Sigmoid colon (tissue), 7 donors: ENCODE results near the gene ZBTB7C. TPM values are rescaled to one million over a fixed set of nuclear protein-coding genes. Genes with fewer than 3 reads are reported as not detected.

Experiments
- DNase-seq: peaks from one replicate; pipeline ENCODE4 v3.0.0-alpha.2; 2019
- H3K27ac ChIP-seq, 4 donors: fragments of 200-600 bp; sonication (generic); one replicate each; pipeline ENCODE4 v1.5.1; 2016 to 2019; ENCODE audit warnings: mild to moderate bottlenecking in 1 of 4
- H3K27me3 ChIP-seq, 3 donors: fragments of 200-600 bp; sonication (generic); one replicate each; pipeline ENCODE4 v1.5.1; 2019; ENCODE audit warnings: mild to moderate bottlenecking in 1 of 3
- H3K36me3 ChIP-seq, 4 donors: fragments of 200-600 bp; sonication (generic); one replicate each; pipeline ENCODE4 v1.5.1; 2016 to 2019
- H3K4me1 ChIP-seq, 4 donors: fragments of 200-600 bp; sonication (generic); one replicate each; pipeline ENCODE4 v1.5.1; 2017 to 2019
- H3K4me3 ChIP-seq, 4 donors: fragments of 200-600 bp; sonication (generic); one replicate each; pipeline ENCODE4 v1.5.1; 2017 to 2019; ENCODE audit warnings: mild to moderate bottlenecking in 2 of 4, moderate library complexity in 1 of 4
- H3K9me3 ChIP-seq, 4 donors: fragments of 200-600 bp in 3 of 4; sonication (generic) in 3 of 4; one replicate each; pipeline versions ENCODE4 v1.5.1 to v1.6.1; 2013 to 2019
- CTCF ChIP-seq, 4 experiments: fragments of 450-650 bp in 3 of 4; fragments of 200-600 bp in 1 of 4; IDR thresholded peaks; one replicate each; pipeline ENCODE4 v1.5.1; 2016 to 2019; ENCODE audit warnings: antibody characterized with exemption in 4 of 4, mild to moderate bottlenecking in 3 of 4, moderate library complexity in 2 of 4
- EP300 ChIP-seq, 4 donors: sonication (generic); formaldehyde crosslinking; IDR thresholded peaks; one replicate each; pipeline ENCODE4 v1.6.1; 2017; ENCODE audit warnings: antibody characterized with exemption in 4 of 4
- POLR2A ChIP-seq, 2 donors: fragments of 450-650 bp; IDR thresholded peaks; one replicate each; pipeline ENCODE4 v1.6.1; 2016; ENCODE audit warnings: antibody characterized with exemption in 2 of 2, mild to moderate bottlenecking in 2 of 2, moderate library complexity in 2 of 2
- POLR2AphosphoS5 ChIP-seq, 4 donors: sonication (generic); formaldehyde crosslinking; IDR thresholded peaks; one replicate each; pipeline ENCODE4 v1.6.1; 2017; ENCODE audit warnings: antibody characterized with exemption in 4 of 4
- WGBS, 2 donors: extraction: QIAGEN DNeasy Blood & Tissue Kit; methylation state at CpG; one replicate each; pipeline ENCODE4 v1.1.7; 2013; 5-methylcytosine and 5-hydroxymethylcytosine counted together
- intact Hi-C: fragments of 100-400 bp; cut with DNase I; formaldehyde crosslinking; loops from one replicate; pipeline ENCODE4 v1.15.1; 2023
- polyA plus RNA-seq, 3 donors: library from polyadenylated mRNA; stranded (reverse); fragments of 200-250 nt; gene quantifications; one replicate each; pipeline ENCODE4 v1.2.3, GENCODE V29; 2013
- total RNA-seq, 4 donors: library from RNA; depleted of rRNA; stranded (reverse); fragments of >200 nt; gene quantifications; one replicate each; pipeline ENCODE4 v1.1.0, GENCODE V29; 2016
- donor health status: healthy with polysubstance abuse.
- donor health status: Bipolar disorder and iron deficiency.
- donor health status: healthy.

Gene ZBTB7C
- total and polyA plus RNA-seq, 7 donors: 0.41 to 18.6 (median 1.7) TPM

- DNase-seq: no peak
Measured at GRCh38 chr18:48274301-48274700, 134.9 kb downstream of the ZBTB7C start.

GRCh38 chr18:48270929-48271328, 138.3 kb downstream of the ZBTB7C start:
- TF ChIP-seq POLR2AphosphoS5 (IDR thresholded peaks at IDR 0.05) (no peak), CTCF (IDR thresholded peaks at IDR 0.05) (no peak), POLR2A (IDR thresholded peaks at IDR 0.05) (no peak), EP300 (IDR thresholded peaks at IDR 0.05) (no peak)
- no peak overlapping the region for H3K4me3 ChIP-seq
- H3K27ac ChIP-seq: no peak overlapping the region
- WGBS, 2 donors: 17 to 64% methylated on average over 1 of the region's 1 CpG
- DNase-seq: no peak
- H3K36me3 ChIP-seq: no peaks in the 10 kb centered on the region
- H3K4me1 ChIP-seq: no peaks in the 10 kb centered on the region
- no peaks in the 10 kb centered on the region for H3K27me3 ChIP-seq
- intact Hi-C loops: no loop called here
- no peaks in the 10 kb centered on the region for H3K9me3 ChIP-seq

More at GRCh38 chr18:48274301-48274700, 134.9 kb downstream of the ZBTB7C start:
- Histone ChIP-seq H3K36me3 (no peaks in the 10 kb centered on the region), H3K27me3 (no peaks in the 10 kb centered on the region), H3K27ac (no peak overlapping the region), H3K9me3 (no peaks in the 10 kb centered on the region), H3K4me1 (no peaks in the 10 kb centered on the region), H3K4me3 (no peak overlapping the region)
- intact Hi-C loops: no loop called here
- no peak for TF ChIP-seq CTCF (IDR thresholded peaks at IDR 0.05)
- TF ChIP-seq POLR2A (IDR thresholded peaks at IDR 0.05): no peak
- TF ChIP-seq EP300 (IDR thresholded peaks at IDR 0.05): no peak
- TF ChIP-seq POLR2AphosphoS5 (IDR thresholded peaks at IDR 0.05): no peak
- 52 to 65% methylated on average over 1 of the region's 1 CpG for WGBS, 2 donors

- no peak overlapping the region for H3K27ac ChIP-seq
- H3K4me1 ChIP-seq: no peaks in the 10 kb centered on the region
- H3K36me3 ChIP-seq: no peaks in the 10 kb centered on the region
- intact Hi-C loops: no loop called here
- H3K9me3 ChIP-seq: no peaks in the 10 kb centered on the region
- H3K27me3 ChIP-seq: no peaks in the 10 kb centered on the region
- TF ChIP-seq CTCF (IDR thresholded peaks at IDR 0.05) (no peak), POLR2A (IDR thresholded peaks at IDR 0.05) (no peak), EP300 (IDR thresholded peaks at IDR 0.05) (no peak), POLR2AphosphoS5 (IDR thresholded peaks at IDR 0.05) (no peak)
- DNase-seq: no peak
- no peak overlapping the region for H3K4me3 ChIP-seq
- 86 to 91% methylated on average over 4 of the region's 4 CpGs for WGBS, 2 donors
Measured at GRCh38 chr18:48265328-48265727, 143.9 kb downstream of the ZBTB7C start.

- TF ChIP-seq CTCF (IDR thresholded peaks at IDR 0.05) (no peak), EP300 (IDR thresholded peaks at IDR 0.05) (no peak), POLR2AphosphoS5 (IDR thresholded peaks at IDR 0.05) (no peak), POLR2A (IDR thresholded peaks at IDR 0.05) (no peak)
- intact Hi-C loops: no loop called here
- H3K36me3 ChIP-seq: no peaks in the 10 kb centered on the region
- no peaks in the 10 kb centered on the region for H3K27me3 ChIP-seq
- DNase-seq: no peak
- no peaks in the 10 kb centered on the region for H3K4me1 ChIP-seq
- 83 to 87% methylated on average over 11 of the region's 11 CpGs for WGBS, 2 donors
- no peak overlapping the region for H3K4me3 ChIP-seq
- no peaks in the 10 kb centered on the region for H3K9me3 ChIP-seq
- no peak overlapping the region for H3K27ac ChIP-seq
Measured at GRCh38 chr18:48263914-48264902, 145.0 kb downstream of the ZBTB7C start.
